GM12878 (cell line): ENCODE data around the gene SUSD2. TPM values are rescaled to one million over a fixed set of nuclear protein-coding genes. Genes with fewer than 3 reads are reported as not detected.

Experiments
- BCL11A ChIP-seq: IDR thresholded peaks from 2 replicates; pipeline ENCODE4 v1.6.1; 2011; ENCODE audit warnings: low read depth, low read length
- BRCA1 ChIP-seq: IDR thresholded peaks from 2 replicates; pipeline ENCODE4 v1.6.1; 2011; ENCODE audit warnings: low read depth, low read length, improper control_type of control experiment
- CEBPB ChIP-seq, 2 experiments: fragments of 150-350 bp in 1 of 2; IDR thresholded peaks; 2 replicates each; pipeline ENCODE4 v1.6.1; 2012 to 2014; ENCODE audit warnings: low read depth in 2 of 2, low read length in 2 of 2, borderline replicate concordance in 1 of 2, inconsistent platforms in 1 of 2
- EP300 ChIP-seq, 2 experiments: fragments of 150-350 bp in 1 of 2; IDR thresholded peaks; 2 replicates each; pipeline ENCODE4 v1.6.1; 2011 to 2012; ENCODE audit warnings: low read depth in 2 of 2, low read length in 2 of 2, borderline replicate concordance in 1 of 2, improper control_type of control experiment in 1 of 2, inconsistent platforms in 1 of 2; ENCODE audit not compliant: control insufficient read depth in 1 of 2
- FOXM1 ChIP-seq: IDR thresholded peaks from 2 replicates; pipeline ENCODE4 v1.6.1; 2012; ENCODE audit warnings: low read depth, mild to moderate bottlenecking, inconsistent platforms, low read length, moderate library complexity
- IKZF1 ChIP-seq: fragments of 450-650 bp; conservative IDR thresholded peaks from 2 replicates; pipeline ENCODE4 v1.6.1; 2017; ENCODE audit warnings: antibody characterized with exemption, mild to moderate bottlenecking
- NFIC ChIP-seq: IDR thresholded peaks from 2 replicates; pipeline ENCODE4 v1.6.1; 2012; ENCODE audit warnings: low read depth, mild to moderate bottlenecking, inconsistent platforms, low read length, moderate library complexity
- NFXL1 ChIP-seq: fragments of 450-650 bp; IDR thresholded peaks from 2 replicates; pipeline ENCODE4 v1.6.1; 2017; ENCODE audit warnings: antibody characterized with exemption, mild to moderate bottlenecking, borderline replicate concordance
- NRF1 ChIP-seq: conservative IDR thresholded peaks from 2 replicates; pipeline ENCODE4 v1.6.1; 2011; ENCODE audit warnings: mild to moderate bottlenecking, low read depth, low read length, improper control_type of control experiment
- RBBP5 ChIP-seq: fragments of 200-600 bp; sonication (generic); conservative IDR thresholded peaks from 2 replicates; pipeline ENCODE4 v1.6.1; 2016
- SPI1 ChIP-seq: IDR thresholded peaks from 2 replicates; pipeline ENCODE4 v1.6.1; 2011; ENCODE audit warnings: low read depth, mild to moderate bottlenecking, low read length, moderate library complexity, borderline replicate concordance; ENCODE audit not compliant: insufficient read depth
- YY1 ChIP-seq: IDR thresholded peaks from 2 replicates; pipeline ENCODE4 v1.6.1; 2011; ENCODE audit warnings: low read depth, mild to moderate bottlenecking, low read length
- ZBED1 ChIP-seq: IDR thresholded peaks from 2 replicates; pipeline ENCODE4 v1.6.1; 2016; ENCODE audit warnings: borderline replicate concordance
- ZNF207 ChIP-seq: fragments of 450-650 bp; IDR thresholded peaks from 2 replicates; pipeline ENCODE4 v1.6.1; 2014; ENCODE audit warnings: antibody characterized with exemption, mild to moderate bottlenecking, borderline replicate concordance
- ZNF384 ChIP-seq: IDR thresholded peaks from 2 replicates; pipeline ENCODE4 v1.6.1; 2012; ENCODE audit warnings: low read depth, mild to moderate bottlenecking, low read length, improper control_type of control experiment, borderline replicate concordance
- ZNF592 ChIP-seq: fragments of 450-650 bp; IDR thresholded peaks from 2 replicates; pipeline ENCODE4 v1.6.1; 2017; ENCODE audit warnings: mild to moderate bottlenecking, moderate library complexity
- polyA plus RNA-seq, 11 experiments: library from polyadenylated mRNA; depleted of rRNA in 4 of 11; unstranded in 6 of 11; stranded (reverse) in 5 of 11; fragments of >200 nt; fragmentation: Nextera tagmentation in 4 of 11; fragmentation: Illumina TruSeq in 1 of 11; extraction: Ambion mirVana in 4 of 11; extraction: Trizol in 1 of 11; gene quantifications; 1 replicate in 1 of 11; 2 replicates in 10 of 11; pipeline versions ENCODE4 v1.2.1 to v1.2.3, GENCODE V29; 2011 to 2016; ENCODE audit warnings: inconsistent platforms in 2 of 11, missing spikeins in 2 of 11, low read depth in 1 of 11
- total RNA-seq, 4 experiments: library from RNA; depleted of rRNA in 3 of 4; stranded (reverse); fragments of >200 nt in 3 of 4; fragmentation: Illumina TruSeq in 1 of 4; extraction: Trizol in 1 of 4; gene quantifications; 2 replicates each; pipeline versions ENCODE4 v1.2.1 to v1.2.3, GENCODE V29; 2013 to 2021
- TF ChIP-seq, protein P1 (sequence below): fragments of 450-650 bp; IDR thresholded peaks from 2 replicates; pipeline ENCODE4 v1.6.1; 2016; ENCODE audit warnings: mild to moderate bottlenecking
- TF ChIP-seq, protein P2 (sequence below): fragments of 450-650 bp; IDR thresholded peaks from 2 replicates; pipeline ENCODE4 v1.6.1; 2016; ENCODE audit warnings: mild to moderate bottlenecking

SUSD2 gene
- total and polyA plus RNA-seq, 10 of the 15 experiments (the other 5 are each of a cell fraction or from before 2014, with no cell fraction given): 0.04 to 0.31 (median 0.11) TPM; not detected in 5

DNA sequence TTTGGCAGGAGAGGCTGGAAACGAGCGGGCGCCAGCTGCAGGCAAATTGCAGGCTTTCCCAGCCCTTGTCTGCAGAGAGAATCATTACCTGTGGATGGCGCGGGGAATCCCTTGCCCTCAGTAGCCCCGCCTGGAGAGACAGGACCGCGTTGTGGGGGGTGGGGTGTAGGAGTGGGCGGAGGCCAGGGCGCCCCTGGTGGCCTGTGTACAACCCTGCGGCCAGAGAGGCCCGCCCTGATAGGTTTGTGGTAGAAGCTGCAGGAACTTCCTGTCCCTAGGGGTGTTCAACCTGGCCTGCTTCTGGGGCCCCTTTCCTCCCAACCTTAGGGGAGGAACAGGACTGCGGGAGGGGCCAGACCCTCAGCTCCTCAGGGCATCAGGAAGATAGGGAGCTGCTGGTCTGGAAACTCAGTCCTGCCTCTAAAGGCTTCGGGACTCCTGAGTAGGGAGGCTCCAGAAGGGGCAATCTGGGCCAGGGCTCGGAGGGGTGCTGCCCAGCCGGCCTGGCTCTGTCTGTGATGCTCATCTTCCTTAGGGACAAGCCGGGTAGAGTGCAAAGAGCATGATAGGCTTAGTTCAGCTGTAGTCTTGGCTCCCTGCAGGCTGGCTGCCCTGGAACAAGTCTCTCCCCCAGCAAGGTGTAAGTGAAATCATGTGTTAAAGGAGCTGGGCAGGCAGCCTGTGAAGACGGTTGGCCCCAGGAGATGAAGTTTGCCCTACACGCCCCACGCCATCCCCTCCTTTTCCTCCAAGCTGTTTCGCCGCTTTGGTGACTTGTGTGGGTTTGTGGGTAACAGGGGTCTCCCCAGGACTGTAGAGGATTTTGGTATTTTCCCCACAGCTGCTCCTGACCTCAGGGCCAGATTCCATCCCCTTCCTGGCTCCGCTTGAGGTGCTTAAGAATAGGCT is 24.1 kb upstream of the SUSD2 start (continued):
- TF ChIP-seq, protein P1, sequence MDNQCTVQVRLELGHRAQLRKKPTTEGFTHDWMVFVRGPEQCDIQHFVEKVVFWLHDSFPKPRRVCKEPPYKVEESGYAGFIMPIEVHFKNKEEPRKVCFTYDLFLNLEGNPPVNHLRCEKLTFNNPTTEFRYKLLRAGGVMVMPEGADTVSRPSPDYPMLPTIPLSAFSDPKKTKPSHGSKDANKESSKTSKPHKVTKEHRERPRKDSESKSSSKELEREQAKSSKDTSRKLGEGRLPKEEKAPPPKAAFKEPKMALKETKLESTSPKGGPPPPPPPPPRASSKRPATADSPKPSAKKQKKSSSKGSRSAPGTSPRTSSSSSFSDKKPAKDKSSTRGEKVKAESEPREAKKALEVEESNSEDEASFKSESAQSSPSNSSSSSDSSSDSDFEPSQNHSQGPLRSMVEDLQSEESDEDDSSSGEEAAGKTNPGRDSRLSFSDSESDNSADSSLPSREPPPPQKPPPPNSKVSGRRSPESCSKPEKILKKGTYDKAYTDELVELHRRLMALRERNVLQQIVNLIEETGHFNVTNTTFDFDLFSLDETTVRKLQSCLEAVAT: peak; percentile 77; the same call in 1 of the 2 replicates
- TF ChIP-seq ZNF592 (peak; percentile 23; the same call in 1 of the 2 replicates), NRF1 (no peak), CEBPB (IDR thresholded peaks at IDR 0.05; ENCODE audit: borderline replicate concordance in 1 of 2, low read depth in 2 of 2, low read length in 2 of 2) (0 out of 4 replicates have a peak, but pooled peaks of 1 of the 2 experiments have one; percentile 2), IKZF1 (peak; percentile 79), ZNF384 (no peak), NFIC (no peak; the same call in 1 of the 2 replicates), YY1 (peak; percentile 63; the same call in 1 of the 2 replicates), RBBP5 (no peak), ZBED1 (no peak), FOXM1 (peak; percentile 72; the same call in 1 of the 2 replicates), EP300 (IDR thresholded peaks at IDR 0.05; ENCODE audit: borderline replicate concordance in 1 of 2, control insufficient read depth in 1 of 2, low read depth in 2 of 2, low read length in 2 of 2) (peak in 1 of 2 experiments; percentile 57; a peak in 2 of 4 replicates), NFXL1 (no peak), BCL11A (peak; percentile 46; the same call in 1 of the 2 replicates), SPI1 (peak; percentile 36; the same call in 1 of the 2 replicates), BRCA1 (no peak), ZNF207 (no peak; the same call in 1 of the 2 replicates)
- TF ChIP-seq, protein P2, sequence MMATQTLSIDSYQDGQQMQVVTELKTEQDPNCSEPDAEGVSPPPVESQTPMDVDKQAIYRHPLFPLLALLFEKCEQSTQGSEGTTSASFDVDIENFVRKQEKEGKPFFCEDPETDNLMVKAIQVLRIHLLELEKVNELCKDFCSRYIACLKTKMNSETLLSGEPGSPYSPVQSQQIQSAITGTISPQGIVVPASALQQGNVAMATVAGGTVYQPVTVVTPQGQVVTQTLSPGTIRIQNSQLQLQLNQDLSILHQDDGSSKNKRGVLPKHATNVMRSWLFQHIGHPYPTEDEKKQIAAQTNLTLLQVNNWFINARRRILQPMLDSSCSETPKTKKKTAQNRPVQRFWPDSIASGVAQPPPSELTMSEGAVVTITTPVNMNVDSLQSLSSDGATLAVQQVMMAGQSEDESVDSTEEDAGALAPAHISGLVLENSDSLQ: peak; percentile 4; the same call in 1 of the 2 replicates
